ENCODE measurements around the gene FAM237A. TPM values are rescaled to one million over a fixed set of nuclear protein-coding genes. Genes with fewer than 3 reads are reported as not detected.

FAM237A gene
- total RNA-seq, 4 donors from 2014 or later: not detected

GRCh38 chr2:206657087-206657486 is 14.8 kb downstream of the FAM237A start:
- intact Hi-C loops (cut with DNase I; ENCODE audit: low total_unique reads): no loop called here
- WGBS, 2 donors: 93 to 96% methylated on average over 1 of the region's 1 CpG
- TF ChIP-seq POLR2A (IDR thresholded peaks at IDR 0.05) (no peak), CTCF (IDR thresholded peaks at IDR 0.05) (no peak)
- DNase-seq (ENCODE audit: low spot score in 2 of 2): no peak
- H3K4me3 ChIP-seq (ENCODE audit: low read depth, poor library complexity, severe bottlenecking): no peak overlapping the region

- no peak for TF ChIP-seq CTCF (IDR thresholded peaks at IDR 0.05)
- TF ChIP-seq POLR2A (IDR thresholded peaks at IDR 0.05): no peak
- intact Hi-C loops (cut with DNase I; ENCODE audit: low total_unique reads): no loop called here
- H3K4me3 ChIP-seq (ENCODE audit: low read depth, poor library complexity, severe bottlenecking): no peak overlapping the region
- 70 to 79% methylated on average over 3 of the region's 3 CpGs for WGBS, 2 donors
- no peak for DNase-seq (ENCODE audit: low spot score in 2 of 2)
These were observed 23.0 kb downstream of the FAM237A start for GRCh38 chr2:206665251-206665650.

GRCh38 chr2:206670531-206671319 is 28.4 kb downstream of the FAM237A start:
- intact Hi-C loops (cut with DNase I; ENCODE audit: low total_unique reads): no loop called here
- no peak overlapping the region for H3K4me3 ChIP-seq (ENCODE audit: low read depth, poor library complexity, severe bottlenecking)
- TF ChIP-seq POLR2A (IDR thresholded peaks at IDR 0.05) (no peak), CTCF (IDR thresholded peaks at IDR 0.05) (no peak)
- DNase-seq (ENCODE audit: low spot score in 2 of 2): no peak
- WGBS, 2 donors: 53 to 63% methylated on average over 7 of the region's 7 CpGs

GRCh38 chr2:206683546-206683945 is 41.3 kb downstream of the FAM237A start:
- no peak overlapping the region for H3K4me3 ChIP-seq (ENCODE audit: low read depth, poor library complexity, severe bottlenecking)
- intact Hi-C loops (cut with DNase I; ENCODE audit: low total_unique reads): no loop called here
- DNase-seq (ENCODE audit: low spot score in 2 of 2): no peak
- no peak for TF ChIP-seq CTCF (IDR thresholded peaks at IDR 0.05)
- no peak for TF ChIP-seq POLR2A (IDR thresholded peaks at IDR 0.05)
- WGBS, 2 donors: 88 to 89% methylated on average over 4 of the region's 4 CpGs

GRCh38 chr2:206688453-206688852 is 46.2 kb downstream of the FAM237A start:
- no peak for DNase-seq (ENCODE audit: low spot score in 2 of 2)
- WGBS, 2 donors: 75 to 79% methylated on average over 2 of the region's 2 CpGs
- no peak for TF ChIP-seq POLR2A (IDR thresholded peaks at IDR 0.05)
- no peak for TF ChIP-seq CTCF (IDR thresholded peaks at IDR 0.05)
- no peak overlapping the region for H3K4me3 ChIP-seq (ENCODE audit: low read depth, poor library complexity, severe bottlenecking)
- intact Hi-C loops (cut with DNase I; ENCODE audit: low total_unique reads): no loop called here

- TF ChIP-seq POLR2A (IDR thresholded peaks at IDR 0.05) (no peak), CTCF (IDR thresholded peaks at IDR 0.05) (no peak)
- intact Hi-C loops (cut with DNase I; ENCODE audit: low total_unique reads): no loop called here
- 61 to 67% methylated on average over 1 of the region's 1 CpG for WGBS, 2 donors
- DNase-seq (ENCODE audit: low spot score in 2 of 2): no peak
- no peak overlapping the region for H3K4me3 ChIP-seq (ENCODE audit: low read depth, poor library complexity, severe bottlenecking)
These were observed 46.7 kb downstream of the FAM237A start for GRCh38 chr2:206688990-206689389.

All from lower leg skin (tissue), 4 donors.